COLO668 (cell line): ENCODE data around the gene SIPA1L3.
A peak's percentile ranks its signal among the peaks of the same experiment; 100 is the strongest.
"Not testable (repeated sequence)": the region's sequence is repeated elsewhere in the genome, so short reads cannot be mapped to it uniquely, and the experiment has no call there.

ENCODE experiments used
- DNase-seq: peaks from one replicate; lab custom pipeline; 2025; ENCODE audit not compliant: unreplicated experiment; lab: John Stamatoyannopoulos, UW

Gene SIPA1L3

DNA sequence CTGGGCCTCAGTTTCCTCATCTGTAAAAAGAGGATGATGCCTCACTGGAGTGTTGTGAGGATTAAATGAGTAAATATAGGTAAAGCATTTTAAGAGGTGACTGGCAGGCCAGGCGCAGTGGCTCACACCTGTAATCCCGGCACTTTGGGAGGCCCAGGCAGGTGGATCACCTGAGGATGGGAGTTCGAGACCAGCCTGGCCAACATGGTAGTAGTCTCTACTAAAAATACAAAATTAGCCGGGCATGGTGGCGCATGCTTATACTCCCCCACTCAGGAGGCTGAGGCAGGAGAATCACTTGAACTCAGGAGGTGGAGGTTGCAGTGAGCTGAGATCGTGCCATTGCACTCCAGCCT, 317.8 kb downstream of the SIPA1L3 start:
- DNase-seq = not testable (repeated sequence)

DNA sequence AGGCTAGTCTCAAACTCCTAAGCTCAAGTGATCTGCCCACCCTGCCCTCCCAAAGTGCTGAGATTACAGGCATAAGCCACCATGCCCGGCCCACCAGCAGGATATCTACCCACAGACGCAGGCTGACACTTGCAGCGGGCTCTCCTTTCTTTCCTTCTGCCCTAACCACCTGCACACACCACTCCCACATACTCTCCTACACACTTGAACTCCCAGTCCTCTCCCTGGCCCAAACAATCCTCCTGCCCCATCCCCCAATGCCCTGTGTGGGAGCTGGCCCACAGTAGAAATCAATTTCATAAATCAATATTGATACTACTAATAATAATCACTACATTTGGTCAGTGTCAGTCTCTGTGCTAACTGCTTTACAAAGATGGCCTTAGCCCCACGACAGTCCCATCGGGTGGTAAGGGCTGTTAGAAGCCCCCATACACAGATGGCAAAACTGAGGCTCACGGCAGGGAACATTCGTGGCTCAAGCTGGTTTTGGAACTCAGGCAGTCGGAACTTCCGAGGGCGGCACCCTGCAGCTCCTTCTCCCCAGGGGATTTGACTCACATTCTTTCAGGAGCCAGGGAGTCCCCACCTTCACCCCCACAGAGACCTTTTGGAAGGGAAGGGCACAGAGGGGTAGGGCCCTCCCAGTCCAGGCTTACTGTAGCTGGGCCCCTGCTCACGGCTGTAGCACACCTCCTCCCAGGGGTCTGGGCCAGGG, 320.4 kb downstream of the SIPA1L3 start:
- no peak for DNase-seq

DNA sequence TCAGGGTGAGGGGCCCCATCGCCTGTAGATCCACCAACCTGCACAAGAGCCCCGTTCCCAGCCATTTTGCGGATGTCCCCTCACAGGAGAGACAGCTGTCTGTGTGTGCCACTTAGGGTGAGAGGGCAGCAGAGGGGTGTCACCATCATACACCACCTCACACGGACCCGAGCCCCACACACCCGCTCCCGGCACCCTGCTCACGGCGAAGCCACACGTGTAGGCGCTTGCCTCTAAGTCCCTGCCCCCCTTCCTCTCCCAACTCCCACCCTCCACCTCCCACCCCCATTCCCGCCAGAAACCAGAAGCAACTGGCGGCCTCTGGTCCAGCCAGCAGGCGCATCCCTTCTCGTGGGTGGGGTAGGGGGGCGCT, 321.0 kb downstream of the SIPA1L3 start:
- no peak for DNase-seq

DNA sequence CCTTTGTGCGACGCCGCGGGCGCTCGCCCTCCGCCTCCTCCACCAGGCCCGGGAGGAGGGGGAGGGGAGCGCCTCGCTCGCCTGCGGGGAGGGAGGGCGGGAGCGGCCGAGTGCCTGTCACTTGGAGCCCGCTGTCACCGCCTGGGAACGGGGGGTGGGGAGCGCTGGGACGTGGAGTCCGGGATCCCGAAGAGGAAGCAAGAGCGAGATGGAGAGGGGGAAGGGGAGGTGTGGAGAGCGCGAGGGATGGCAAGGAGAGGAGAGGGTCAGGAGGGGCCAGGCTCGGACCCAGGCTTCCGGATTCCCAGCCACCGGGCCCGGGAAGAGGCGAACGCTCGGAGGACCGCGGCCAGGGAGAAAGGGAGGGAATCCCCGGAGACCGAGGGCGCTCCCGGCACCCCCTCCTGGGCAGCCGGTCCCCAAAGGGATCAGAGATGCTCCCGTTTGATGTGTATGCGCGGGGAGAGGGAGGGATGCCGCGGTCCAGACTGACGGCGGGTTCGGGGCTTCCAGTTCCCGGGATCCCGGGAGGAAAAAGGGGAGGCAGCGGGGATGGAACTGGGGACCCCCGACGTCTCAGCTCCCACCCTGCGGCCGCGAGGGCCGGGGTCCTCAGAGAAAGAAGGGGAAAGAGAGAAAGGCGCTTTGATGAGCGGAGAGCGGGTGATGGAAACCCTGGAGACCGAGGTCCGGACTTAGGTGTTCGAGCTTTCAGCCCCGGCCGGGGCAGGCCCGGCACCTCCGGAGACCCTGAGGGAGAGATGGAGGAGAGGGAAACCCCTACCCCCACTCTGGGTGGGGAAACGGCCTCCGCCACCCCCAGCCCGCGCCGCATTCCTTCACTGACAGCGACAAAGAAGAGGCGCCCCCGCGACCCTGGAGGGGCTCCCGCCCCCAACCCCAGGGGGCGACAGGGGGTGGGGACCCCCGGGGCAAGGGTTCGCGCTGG, 321.8 kb downstream of the SIPA1L3 start:
- DNase-seq = peak; percentile 67

DNA sequence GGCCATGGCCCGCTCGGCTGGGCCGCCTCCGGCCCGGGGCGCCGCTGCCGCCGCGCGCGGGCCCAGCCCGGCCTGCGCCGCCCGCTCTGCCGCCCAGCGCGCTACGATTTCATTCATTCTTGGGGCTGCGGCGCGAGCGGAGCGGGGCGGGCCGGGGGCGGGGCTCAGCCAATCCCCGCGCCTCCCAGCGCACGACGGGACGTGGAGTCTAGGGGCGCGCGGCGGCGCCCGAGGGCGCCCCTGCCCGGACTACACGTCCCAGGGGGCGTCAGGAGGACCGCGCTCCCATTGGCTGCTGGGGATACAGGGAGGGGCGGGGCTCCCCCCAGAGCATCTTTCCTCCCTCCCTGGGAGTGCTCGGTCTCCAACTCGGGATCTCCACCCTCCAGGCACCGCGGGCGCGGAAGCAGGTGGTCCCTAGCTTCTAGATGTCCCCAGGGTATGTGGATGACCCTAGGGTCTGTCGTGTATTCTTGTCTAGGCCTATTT, 322.6 kb downstream of the SIPA1L3 start:
- DNase-seq = peak; percentile 92

DNA sequence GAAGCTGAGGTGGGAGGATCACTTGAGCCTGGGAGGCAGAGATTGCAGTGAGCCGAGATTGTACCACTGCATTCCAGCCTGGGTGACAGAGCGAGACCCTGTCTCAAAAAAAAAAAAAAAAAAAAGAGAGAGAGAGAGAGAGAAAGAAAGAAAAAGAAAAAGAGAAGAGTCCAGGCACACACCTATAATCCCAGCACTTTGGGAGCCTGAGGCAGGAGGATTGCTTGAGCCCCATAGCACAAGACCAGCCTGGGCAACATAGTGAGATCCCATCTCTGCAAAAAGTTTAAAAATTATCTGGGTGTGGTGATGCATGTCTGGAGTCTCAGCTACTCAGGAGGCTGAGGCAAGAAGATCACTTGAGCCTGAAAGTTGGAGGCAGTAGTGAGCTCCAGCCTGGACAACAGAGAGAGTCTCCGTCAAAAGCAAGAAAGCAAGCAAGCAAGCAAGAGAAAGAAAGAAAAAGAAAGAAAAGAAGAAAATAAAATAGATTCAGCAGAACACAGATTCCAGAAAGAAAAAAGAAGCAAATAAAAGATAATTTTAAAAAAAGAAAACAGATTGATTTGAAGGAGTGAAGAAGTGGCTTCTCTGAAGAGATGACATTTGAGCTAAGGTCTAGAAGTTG, 323.6 kb downstream of the SIPA1L3 start:
- not testable (repeated sequence) for DNase-seq

DNA sequence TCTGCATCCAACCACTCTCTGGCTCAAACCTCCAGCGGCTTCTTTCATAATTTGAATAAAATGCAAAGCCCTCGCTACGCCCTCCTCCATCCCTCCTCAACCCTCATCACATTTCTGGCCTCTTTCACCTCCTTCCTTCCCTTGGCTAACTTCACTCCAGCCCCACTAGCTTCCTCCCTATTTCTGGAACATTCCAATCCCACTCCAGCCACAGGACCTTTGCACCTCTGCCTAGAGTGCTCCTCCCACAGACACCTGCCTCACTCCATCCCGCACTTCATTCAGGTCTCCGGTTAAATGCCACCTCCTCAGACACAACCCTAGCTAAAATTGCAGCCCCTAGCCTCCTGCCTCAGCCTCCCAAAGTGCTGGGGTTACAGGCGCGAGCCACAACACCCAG, 324.9 kb downstream of the SIPA1L3 start:
- DNase-seq = no peak

DNA sequence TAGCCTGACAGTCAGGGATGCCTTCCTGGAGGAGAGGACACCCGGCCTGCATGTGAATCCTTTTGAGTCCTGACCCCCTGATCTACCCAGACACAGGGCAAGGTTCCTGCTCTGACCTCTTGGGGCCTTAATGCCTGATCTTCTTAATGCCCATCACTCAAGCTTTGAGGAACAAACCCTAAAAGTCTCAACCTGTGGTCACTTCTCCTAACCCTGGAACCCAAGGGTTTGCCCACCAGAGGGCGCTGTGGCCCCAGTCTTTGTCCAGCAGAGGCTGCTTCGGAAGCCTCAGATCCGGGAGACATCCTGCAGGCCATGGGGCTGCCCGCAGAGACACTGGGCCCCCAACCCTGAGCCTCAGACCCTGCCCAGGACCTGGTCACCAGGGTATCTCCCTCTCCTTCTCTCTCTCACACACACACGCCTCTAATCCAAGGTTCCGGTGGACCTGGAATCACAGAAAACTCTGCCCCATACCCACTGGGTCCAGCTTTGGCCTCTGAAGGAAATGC, 326.8 kb downstream of the SIPA1L3 start:
- peak; percentile 76 for DNase-seq

DNA sequence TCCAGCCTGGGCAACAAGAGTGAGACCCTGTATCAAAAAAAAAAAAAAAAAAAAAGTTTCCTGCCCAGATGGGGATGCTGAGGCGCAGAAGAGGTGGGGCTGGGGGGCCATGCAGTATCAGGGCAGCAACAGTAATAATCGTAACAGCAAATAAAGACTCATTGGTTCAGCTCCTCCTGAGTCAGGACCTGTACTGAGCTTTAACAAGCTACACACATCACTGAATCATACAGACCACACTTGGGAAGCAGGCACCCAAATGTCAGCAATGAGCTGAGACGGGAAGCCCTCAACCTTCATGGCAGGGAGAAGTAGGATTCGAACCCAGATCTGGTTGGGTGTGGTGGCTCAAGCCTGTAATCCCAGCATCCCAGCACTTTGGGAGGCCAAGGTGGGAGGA, 327.6 kb downstream of the SIPA1L3 start:
- DNase-seq = no peak

DNA sequence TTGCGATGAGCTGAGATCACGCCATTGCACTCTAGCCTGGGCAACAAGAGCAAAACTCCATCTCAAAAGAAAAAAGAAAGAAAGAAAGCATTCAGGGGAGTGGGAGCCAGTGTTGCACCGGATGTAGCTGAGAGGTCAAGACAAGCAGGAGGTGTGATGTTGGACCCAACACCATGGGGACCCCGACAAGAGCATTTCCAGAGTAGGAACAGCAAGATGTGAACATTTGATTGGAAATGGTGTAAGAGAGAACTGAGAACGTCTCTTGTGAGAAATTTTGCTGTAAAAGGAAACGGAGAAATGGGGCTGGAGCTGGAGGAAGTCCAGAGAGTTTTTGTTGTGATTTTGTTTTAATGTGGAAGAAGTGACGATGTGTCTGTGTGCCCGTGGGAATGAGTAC, 332.8 kb downstream of the SIPA1L3 start:
- no peak for DNase-seq

DNA sequence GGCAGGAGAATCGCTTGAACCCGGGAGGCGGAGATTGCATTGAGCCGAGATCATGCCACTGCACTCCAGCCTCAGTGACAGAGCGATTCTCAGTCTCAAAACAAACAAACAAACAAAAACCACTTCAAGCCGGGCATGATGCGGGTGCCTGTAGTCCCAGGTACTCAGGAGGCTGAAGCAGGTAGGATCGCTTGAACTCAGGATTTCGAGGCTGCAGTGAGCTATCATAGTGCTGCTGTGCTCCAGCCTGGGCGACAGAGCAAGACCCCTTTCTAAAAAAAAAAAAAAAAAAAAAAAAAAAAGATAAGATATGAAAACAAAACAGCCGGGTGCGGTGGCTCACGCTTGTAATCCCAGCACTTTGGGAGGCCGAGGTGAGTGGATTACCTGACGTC, 336.3 kb downstream of the SIPA1L3 start:
- no peak for DNase-seq

DNA sequence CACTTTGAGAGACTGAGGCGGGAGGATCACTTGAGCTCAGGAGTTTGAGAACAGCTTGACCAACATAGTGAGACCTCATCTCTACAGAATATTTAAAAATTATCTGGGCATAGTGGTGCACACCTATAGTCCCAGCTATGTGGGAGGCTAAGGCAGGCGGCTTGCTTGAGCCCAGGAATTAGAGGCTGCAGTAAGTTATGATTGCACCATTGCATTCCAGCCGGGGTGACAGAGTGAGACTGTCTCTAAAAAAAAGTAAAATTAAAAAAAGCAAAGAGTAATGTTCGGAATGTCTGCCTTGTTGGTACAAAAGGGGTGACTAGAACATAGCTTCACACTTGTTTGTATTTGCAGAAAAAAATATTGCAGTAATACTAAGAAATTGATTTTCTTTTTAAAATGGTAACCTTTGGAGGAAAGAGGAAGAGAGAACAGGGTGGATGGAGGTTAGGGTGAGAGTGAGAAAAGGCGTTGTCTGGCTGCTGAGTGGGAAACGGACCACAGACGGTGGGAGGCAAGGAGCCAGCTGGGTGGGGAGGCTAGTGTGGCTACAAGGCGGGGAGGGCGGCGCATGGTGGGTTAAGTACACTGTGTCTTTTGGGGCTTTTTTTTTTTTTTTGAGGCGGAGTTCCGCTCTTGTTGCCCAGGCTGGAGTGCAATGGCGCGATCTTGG, 339.0 kb downstream of the SIPA1L3 start:
- no peak for DNase-seq

DNA sequence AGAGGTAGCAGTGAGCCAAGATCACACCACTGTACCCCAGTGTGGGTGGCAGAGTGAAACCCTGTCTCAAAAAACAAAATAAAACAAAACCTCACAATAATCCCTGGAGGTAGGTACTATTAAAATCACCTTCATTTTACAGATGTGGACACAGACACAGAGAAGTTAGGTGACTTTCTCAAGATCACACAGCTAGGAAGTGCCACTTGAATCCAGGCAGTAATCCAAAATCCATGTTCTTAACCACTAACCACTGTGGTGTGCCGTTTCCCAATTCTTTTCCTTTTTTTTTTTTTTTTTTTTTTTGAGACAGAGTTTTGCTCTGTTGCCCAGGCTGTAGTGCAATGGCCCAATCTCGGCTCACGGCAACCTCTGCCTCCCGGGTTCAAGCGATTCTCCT, 340.1 kb downstream of the SIPA1L3 start:
- no peak for DNase-seq

DNA sequence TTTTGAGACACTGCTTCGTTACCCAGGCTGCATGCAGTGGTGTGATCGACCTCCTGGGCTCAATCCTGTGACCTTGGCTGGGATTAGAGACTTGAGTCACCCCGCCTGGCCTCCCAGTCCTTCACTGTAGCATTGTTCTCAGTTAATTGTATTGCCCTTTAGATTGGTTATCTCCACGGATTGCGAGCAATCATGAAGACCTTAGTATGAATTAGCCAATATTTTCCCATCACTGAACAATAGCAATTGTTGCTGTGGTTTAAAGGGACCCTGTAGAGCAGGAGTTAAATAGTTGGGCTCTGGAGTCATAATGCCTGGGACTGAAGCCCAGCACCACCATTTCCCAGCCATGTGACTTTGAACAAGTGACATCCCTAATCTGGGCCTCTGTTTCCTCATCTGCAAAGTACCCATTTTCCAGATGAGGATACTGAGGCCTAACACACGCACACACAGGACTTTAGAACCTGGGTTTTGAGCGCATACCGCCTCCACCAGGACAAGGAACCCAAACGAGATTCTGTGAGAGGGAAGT, 340.8 kb downstream of the SIPA1L3 start:
- no peak for DNase-seq

DNA sequence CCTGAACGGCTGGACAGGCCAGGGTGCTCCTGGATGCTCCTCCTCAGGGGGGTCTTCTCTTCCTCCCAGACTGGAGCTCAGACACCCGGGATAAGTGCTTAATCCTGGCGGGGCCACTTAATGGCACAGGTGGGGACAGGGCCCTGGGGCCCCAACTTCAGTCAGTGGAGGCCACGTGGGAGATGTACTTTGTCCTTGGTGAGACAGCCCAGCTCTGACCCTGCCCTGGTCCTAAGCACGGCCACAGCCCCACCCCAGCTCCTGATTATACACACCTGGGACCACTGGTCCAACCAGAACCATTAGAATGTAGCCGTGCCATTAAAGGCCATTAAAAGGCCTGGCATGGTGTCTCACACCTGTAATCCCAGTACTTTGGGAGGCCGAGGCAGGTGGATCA, 341.4 kb downstream of the SIPA1L3 start:
- no peak for DNase-seq

DNA sequence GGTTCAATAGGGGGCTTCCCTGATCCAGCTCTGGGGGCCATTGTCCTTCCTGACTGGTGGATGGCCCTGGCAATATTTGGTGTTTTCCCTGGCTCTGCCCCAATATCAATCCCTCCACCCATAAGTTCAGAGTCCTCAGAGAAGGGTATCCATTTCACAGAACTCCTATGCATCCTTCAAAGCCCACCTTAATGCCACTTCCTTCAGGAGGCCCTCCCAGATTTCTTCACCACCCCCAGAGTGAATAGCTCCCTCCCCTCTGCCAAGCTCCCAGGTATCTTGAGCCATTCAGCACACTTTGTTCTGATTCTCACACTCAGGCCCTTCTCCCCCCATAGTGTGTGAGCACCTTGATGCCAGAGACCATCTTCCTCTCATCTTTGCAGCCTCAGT, 343.4 kb downstream of the SIPA1L3 start:
- no peak for DNase-seq

DNA sequence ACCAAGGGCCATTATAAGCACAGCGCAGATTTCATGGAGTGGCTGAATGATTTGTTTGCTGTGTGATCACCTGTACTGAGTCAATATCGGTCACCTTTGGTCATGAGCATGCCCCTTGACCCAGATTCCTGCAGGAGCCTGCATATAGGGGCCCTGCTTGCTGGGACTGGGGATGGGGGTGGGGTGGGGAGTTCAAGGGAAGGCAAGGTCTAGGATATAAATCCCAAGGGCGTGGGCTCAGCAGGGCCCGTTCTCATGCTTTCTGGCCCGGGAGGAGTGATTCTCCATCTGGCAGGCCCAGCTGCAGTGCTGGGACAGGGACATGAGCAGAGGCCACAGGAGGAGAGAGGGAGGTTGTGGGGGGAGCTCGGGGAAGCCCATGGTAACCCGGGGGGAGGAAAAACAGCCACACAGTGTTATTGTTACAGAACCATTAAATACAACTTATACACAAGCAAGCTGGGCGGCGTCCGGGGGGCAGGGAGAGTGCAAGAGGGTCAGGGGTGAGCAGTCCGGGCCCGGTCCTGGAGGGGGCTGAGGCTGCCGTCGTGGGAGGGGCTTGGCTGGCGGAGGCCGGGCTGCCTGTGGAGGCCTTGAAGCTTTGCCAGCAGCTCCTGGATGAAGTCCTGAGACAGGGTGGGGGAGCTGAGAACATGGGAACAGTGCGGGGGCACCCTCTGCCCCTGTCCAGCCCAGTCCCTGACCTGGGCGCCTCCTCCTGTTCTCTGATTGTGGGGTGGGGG, 344.0 kb downstream of the SIPA1L3 start:
- peak; percentile 15 for DNase-seq

DNA sequence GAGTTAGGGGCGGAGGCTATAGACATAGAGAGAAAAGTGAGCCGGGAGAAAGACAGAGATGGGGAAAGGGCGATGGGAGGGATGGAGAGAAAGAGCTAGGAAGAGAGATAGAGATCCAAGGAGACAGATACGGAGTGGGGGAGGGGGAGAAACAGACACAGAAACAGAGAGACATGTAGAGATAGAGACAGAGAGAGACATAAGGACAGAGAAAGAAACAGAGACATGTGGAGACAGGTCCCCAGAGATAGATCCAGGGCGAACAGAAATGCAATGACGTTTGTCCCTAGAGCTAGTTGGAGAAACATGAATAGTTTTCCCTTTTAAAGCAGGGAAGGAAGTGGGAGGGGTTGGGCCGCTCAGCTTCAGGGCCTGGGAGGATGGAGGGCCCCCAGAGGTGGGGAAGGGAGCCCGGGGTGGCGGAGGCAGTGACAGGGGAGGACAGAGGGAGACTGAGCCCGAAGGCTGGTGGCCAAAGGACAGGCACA, 344.6 kb downstream of the SIPA1L3 start:
- DNase-seq = no peak

DNA sequence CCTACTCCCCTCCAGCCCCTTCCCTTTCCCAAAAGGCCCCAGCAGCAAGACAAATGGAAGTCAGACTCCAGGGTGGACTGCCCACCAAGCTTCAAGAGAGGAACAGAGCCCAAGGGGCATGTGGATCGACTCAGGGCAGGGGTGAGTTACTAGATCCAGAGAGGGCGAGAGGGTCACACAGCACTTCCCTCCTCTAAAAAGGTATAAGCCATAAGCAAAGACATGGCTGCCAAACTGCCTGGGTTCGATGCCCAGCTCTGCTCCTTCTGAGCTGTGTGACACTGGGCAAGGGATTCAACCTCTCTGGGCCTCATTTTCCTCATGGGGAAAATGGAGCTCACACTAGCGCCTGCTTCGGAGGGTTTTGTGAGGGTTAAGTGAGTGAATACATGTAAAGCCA, 345.4 kb downstream of the SIPA1L3 start:
- DNase-seq = no peak
